DND-41 (cell line): Measurements from ENCODE around the gene SCUBE1.

ENCODE experiments used
- ATAC-seq: fragments of 200-7000 bp; cut with Tn5 transposase; 3 replicates; pipeline ENCODE4 v1.9.1; 2021; ENCODE audit warnings: low read depth; ENCODE audit not compliant: insufficient read depth
- DNase-seq: peaks from one replicate; pipeline ENCODE4 v3.0.0-alpha.2; 2020
- H2AFZ ChIP-seq: 2 replicates; pipeline ENCODE4 v1.6.0; 2012; ENCODE audit warnings: low read depth, low read length
- H3K27ac ChIP-seq: 2 replicates; pipeline ENCODE4 v1.5.1; 2012; ENCODE audit warnings: low read length, inconsistent platforms
- H3K27me3 ChIP-seq: fragments of 200-600 bp; sonication (generic); 2 replicates; pipeline ENCODE4 v1.6.0; 2012; ENCODE audit warnings: low read length, mild to moderate bottlenecking, inconsistent platforms; ENCODE audit not compliant: insufficient read depth, poor library complexity
- H3K36me3 ChIP-seq: 2 replicates; pipeline ENCODE4 v1.5.1; 2012; ENCODE audit warnings: low read length, inconsistent platforms; ENCODE audit not compliant: insufficient read depth
- H3K4me1 ChIP-seq: 2 replicates; pipeline ENCODE4 v1.5.1; 2012; ENCODE audit warnings: mild to moderate bottlenecking, low read length; ENCODE audit not compliant: insufficient read depth
- H3K4me2 ChIP-seq: 2 replicates; pipeline ENCODE4 v1.6.0; 2012; ENCODE audit warnings: mild to moderate bottlenecking, moderate library complexity, low read length, inconsistent platforms; ENCODE audit not compliant: insufficient read depth
- H3K4me3 ChIP-seq, 2 experiments: fragments of 200-600 bp in 1 of 2; shearing (Covaris generic) in 1 of 2; 2 replicates each; pipeline ENCODE4 v1.5.1; 2012 to 2016; ENCODE audit warnings: inconsistent platforms in 2 of 2, low read length in 2 of 2, mild to moderate bottlenecking in 2 of 2, low read depth in 1 of 2, moderate library complexity in 1 of 2
- H3K79me2 ChIP-seq: 2 replicates; pipeline ENCODE4 v1.6.0; 2012; ENCODE audit warnings: low read length, inconsistent platforms; ENCODE audit not compliant: insufficient read depth
- H3K9ac ChIP-seq: 2 replicates; pipeline ENCODE4 v1.6.0; 2012; ENCODE audit warnings: low read depth, mild to moderate bottlenecking, inconsistent platforms, low read length, moderate library complexity
- H3K9me3 ChIP-seq: 2 replicates; pipeline ENCODE4 v1.5.1; 2012; ENCODE audit warnings: low read length, moderate library complexity, mild to moderate bottlenecking, inconsistent platforms; ENCODE audit not compliant: insufficient read depth, severe bottlenecking
- H4K20me1 ChIP-seq: 2 replicates; pipeline ENCODE4 v1.6.0; 2012; ENCODE audit warnings: low read length; ENCODE audit not compliant: insufficient read depth
- EZH2 ChIP-seq: IDR thresholded peaks from 3 replicates; pipeline ENCODE4 v1.6.1; 2012; ENCODE audit warnings: borderline replicate concordance, low read depth, mild to moderate bottlenecking, moderate library complexity, low read length, inconsistent platforms; ENCODE audit not compliant: severe bottlenecking
- TF ChIP-seq, protein P1 (sequence below): IDR thresholded peaks from 2 replicates; pipeline ENCODE4 v1.5.1; 2012; ENCODE audit warnings: borderline replicate concordance, low read length, moderate library complexity, mild to moderate bottlenecking; ENCODE audit not compliant: poor library complexity, severe bottlenecking; ENCODE audit errors: extremely low read depth

Gene SCUBE1

DNA sequence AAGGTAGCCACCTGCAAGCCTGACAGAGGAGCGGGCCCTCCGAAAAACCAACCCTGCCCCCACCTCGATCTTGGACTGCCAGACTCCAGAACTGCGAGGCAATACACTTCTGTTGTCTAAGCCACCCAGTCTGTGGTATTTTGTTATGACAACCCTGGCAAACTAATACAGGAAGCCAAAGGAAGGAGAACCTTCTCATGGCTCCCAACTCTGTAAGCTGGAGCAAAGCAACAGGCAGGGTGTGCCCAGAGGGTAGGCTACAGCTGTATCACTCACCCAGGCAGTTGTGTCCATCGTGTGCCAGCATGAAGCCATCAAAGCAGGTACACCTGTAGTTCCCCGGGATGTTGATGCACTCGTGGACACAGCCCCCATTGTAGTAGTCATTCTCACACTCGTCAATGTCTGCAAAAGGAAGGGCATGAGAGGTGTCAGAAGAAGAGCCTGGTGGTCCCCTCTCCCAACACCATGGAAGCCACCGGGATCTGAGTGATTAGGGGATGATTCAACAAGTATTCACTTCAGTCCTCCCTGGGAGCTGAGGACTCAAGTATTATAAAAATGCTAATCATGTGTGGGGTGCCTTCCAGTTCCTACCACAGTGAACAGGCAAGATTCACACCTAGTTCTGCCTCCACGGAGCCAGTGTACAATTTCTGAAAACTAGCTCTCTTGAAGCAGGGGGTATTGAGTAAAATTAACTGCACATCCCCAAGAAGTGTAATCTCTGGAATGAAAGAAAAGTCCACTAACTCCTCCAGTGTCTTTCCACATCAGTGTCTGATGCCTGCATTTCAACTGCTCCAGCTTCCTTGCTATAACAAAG lies 23.3 kb downstream of the SCUBE1 start:
- H3K27ac ChIP-seq: no peak overlapping the region
- no peak overlapping the region for H3K4me3 ChIP-seq
- TF ChIP-seq EZH2: no peak
- TF ChIP-seq, protein P1, sequence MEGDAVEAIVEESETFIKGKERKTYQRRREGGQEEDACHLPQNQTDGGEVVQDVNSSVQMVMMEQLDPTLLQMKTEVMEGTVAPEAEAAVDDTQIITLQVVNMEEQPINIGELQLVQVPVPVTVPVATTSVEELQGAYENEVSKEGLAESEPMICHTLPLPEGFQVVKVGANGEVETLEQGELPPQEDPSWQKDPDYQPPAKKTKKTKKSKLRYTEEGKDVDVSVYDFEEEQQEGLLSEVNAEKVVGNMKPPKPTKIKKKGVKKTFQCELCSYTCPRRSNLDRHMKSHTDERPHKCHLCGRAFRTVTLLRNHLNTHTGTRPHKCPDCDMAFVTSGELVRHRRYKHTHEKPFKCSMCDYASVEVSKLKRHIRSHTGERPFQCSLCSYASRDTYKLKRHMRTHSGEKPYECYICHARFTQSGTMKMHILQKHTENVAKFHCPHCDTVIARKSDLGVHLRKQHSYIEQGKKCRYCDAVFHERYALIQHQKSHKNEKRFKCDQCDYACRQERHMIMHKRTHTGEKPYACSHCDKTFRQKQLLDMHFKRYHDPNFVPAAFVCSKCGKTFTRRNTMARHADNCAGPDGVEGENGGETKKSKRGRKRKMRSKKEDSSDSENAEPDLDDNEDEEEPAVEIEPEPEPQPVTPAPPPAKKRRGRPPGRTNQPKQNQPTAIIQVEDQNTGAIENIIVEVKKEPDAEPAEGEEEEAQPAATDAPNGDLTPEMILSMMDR: no peak
- peaks cover 7% of the 10 kb centered on the region for H3K27me3 ChIP-seq
- no peak overlapping the region for H3K9ac ChIP-seq
- DNase-seq: no peak
- H3K9me3 ChIP-seq: no peaks in the 10 kb centered on the region
- no peak overlapping the region for H2AFZ ChIP-seq
- no peaks in the 10 kb centered on the region for H3K79me2 ChIP-seq
- peaks cover 6% of the 10 kb centered on the region for H4K20me1 ChIP-seq
- H3K4me2 ChIP-seq: no peak overlapping the region
- H3K4me1 ChIP-seq: no peaks in the 10 kb centered on the region
- H3K36me3 ChIP-seq: no peaks in the 10 kb centered on the region
- ATAC-seq: no peak

DNA sequence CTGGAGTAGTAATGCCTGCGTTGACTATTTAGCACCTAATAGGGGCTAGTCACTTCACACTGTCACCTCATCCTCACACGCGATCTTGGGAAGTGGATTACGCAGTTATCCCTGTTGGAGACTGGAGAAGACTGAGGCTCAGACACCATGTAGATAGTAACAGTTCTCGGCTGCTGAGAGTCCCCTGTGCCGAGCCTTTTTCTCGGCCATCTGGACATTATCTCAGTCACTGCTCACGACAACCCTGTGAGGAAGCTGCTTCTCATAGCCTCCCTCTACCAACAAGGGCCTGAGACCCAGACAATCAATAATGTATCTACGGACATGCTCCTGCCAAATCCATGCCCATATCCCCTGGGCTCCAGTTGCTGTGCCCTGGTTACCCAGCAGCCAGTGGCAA lies 25.9 kb downstream of the SCUBE1 start:
- no peak overlapping the region for H3K4me2 ChIP-seq
- H3K27ac ChIP-seq: no peak overlapping the region
- no peaks in the 10 kb centered on the region for H3K79me2 ChIP-seq
- no peaks in the 10 kb centered on the region for H3K4me1 ChIP-seq
- H4K20me1 ChIP-seq: peaks cover 8% of the 10 kb centered on the region
- DNase-seq: no peak
- TF ChIP-seq, protein P1: no peak
- TF ChIP-seq EZH2: no peak
- no peak overlapping the region for H3K4me3 ChIP-seq
- H3K9ac ChIP-seq: no peak overlapping the region
- H3K36me3 ChIP-seq: no peaks in the 10 kb centered on the region
- no peak overlapping the region for H2AFZ ChIP-seq
- ATAC-seq: no peak
- H3K9me3 ChIP-seq: no peaks in the 10 kb centered on the region
- peaks cover 3% of the 10 kb centered on the region for H3K27me3 ChIP-seq

DNA sequence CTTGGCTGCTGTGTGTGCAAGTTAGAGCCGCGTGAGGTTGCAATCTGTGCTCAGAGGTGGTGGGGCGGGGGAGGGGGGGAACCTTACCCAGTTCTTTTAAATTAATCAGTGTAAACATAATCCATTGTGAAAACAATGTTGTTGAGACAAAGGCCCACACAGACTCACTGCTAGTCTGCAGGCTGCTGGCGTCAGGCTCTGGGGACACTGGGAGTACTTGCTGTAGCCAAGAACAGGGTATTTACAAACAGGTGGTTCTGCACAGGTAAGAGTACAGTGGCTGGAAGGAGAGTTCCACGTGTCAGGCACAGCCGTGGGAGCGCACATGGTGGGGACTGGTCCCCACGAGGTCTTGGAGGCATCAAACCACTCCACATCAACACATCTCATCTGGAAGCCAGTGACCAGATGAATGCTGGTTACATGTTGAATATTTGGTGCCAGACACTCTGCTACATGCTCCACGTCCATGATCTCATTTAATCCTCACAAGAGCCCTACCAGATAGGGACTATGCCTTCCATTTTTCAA lies 27.4 kb downstream of the SCUBE1 start:
- DNase-seq: no peak
- H4K20me1 ChIP-seq: peaks cover 10% of the 10 kb centered on the region
- no peak for TF ChIP-seq EZH2
- TF ChIP-seq, protein P1: no peak
- no peak overlapping the region for H3K4me3 ChIP-seq
- H3K9ac ChIP-seq: no peak overlapping the region
- no peak overlapping the region for H3K27ac ChIP-seq
- no peak overlapping the region for H3K4me2 ChIP-seq
- H2AFZ ChIP-seq: no peak overlapping the region
- H3K9me3 ChIP-seq: no peaks in the 10 kb centered on the region
- no peaks in the 10 kb centered on the region for H3K4me1 ChIP-seq
- H3K79me2 ChIP-seq: no peaks in the 10 kb centered on the region
- no peaks in the 10 kb centered on the region for H3K36me3 ChIP-seq
- ATAC-seq: no peak
- peaks cover 3% of the 10 kb centered on the region for H3K27me3 ChIP-seq
